GM18508 (cell line): Measurements from ENCODE around the gene ISG15.
"Not testable (repeated sequence)": the region's sequence is repeated elsewhere in the genome, so short reads cannot be mapped to it uniquely, and the experiment has no call there.

ENCODE experiments used
- ATAC-seq: cut with Tn5 transposase; IDR thresholded peaks from one replicate; pipeline ENCODE4 v1.9.1; 2021; ENCODE audit warnings: moderate number of reproducible peaks; ENCODE audit not compliant: insufficient read depth, unreplicated experiment

The ISG15 gene

DNA sequence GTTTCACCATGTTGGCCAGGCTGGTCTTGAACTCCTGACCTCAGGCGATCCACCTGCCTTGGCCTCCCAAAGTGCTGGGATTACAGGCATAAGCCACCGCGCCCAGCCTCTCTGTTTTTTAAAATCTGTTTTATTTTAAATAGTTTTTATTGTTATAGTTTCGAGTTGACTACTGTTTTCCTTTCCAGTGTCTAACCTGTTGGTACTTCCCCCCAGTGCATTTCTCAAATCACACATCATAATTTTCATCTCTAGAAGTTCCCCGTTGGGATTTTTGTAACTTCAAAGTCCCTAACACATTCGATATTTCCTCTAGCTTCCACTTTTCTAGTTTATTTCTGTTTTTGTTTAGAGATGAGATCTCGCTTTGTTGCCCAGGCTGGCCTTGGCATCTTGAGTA is 20.9 kb upstream of the ISG15 start:
- ATAC-seq: no peak

DNA sequence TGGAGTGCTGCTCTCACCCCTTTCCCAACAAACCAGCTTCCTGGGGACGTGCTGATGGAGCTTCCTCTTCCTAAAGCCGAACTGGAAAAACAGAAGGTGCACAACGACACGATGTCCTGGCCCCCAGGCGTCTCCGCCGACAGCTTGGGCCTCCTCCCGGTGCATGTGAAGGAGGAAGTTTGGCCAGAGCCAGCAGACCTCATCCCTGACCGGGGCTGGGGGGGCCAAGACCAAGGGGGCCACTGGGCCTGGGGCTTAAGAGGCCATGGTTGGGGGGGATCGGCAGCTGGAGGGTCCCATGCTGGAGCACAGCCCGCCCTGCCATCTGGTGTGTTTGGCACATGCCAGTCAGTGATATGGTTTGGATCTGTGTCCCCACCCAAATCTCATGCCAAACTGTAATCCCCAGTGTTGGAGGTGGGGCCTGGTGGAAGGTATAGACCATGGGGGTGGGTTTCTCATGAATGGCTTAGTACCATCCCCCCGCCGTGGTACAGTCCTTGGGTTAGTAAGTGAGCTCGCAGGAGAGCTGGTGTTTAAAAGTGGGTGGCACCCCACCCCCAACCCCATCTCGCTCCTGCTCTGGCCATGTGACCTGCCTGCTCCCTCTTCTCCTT is 19.8 kb upstream of the ISG15 start:
- no peak for ATAC-seq

GRCh38 chr1:994546-994945 is 18.8 kb upstream of the ISG15 start:
- not testable (repeated sequence) for ATAC-seq

- no peak for ATAC-seq
Measured at GRCh38 chr1:995665-996633, 17.3 kb upstream of the ISG15 start.

GRCh38 chr1:996851-997712 is 16.2 kb upstream of the ISG15 start:
- ATAC-seq: no peak

GRCh38 chr1:997713-997992 is 15.6 kb upstream of the ISG15 start:
- ATAC-seq: no peak

GRCh38 chr1:997993-998744 is 15.1 kb upstream of the ISG15 start:
- no peak for ATAC-seq

DNA sequence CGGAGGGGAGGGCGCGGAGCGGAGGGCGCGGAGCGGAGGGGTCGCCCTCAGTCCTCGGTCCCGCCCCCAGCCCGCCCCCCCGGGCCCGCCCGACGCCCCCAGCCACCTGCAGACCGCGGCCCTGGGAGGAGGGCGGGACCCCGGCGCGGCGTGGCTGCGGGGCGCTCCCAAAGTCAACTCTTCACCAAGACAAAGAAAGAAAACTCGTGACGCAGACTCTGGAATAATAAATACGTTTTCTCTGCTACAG is 14.6 kb upstream of the ISG15 start:
- no peak for ATAC-seq

- no peak for ATAC-seq
Measured at GRCh38 chr1:998995-999724, 14.1 kb upstream of the ISG15 start.

GRCh38 chr1:999725-1000356 is 13.5 kb upstream of the ISG15 start, which contains the start of gene HES4:
HES4 (minus strand) TSS chr1:1000097; CDS start chr1:999973, 124 bp downstream.
- ATAC-seq: no peak

DNA sequence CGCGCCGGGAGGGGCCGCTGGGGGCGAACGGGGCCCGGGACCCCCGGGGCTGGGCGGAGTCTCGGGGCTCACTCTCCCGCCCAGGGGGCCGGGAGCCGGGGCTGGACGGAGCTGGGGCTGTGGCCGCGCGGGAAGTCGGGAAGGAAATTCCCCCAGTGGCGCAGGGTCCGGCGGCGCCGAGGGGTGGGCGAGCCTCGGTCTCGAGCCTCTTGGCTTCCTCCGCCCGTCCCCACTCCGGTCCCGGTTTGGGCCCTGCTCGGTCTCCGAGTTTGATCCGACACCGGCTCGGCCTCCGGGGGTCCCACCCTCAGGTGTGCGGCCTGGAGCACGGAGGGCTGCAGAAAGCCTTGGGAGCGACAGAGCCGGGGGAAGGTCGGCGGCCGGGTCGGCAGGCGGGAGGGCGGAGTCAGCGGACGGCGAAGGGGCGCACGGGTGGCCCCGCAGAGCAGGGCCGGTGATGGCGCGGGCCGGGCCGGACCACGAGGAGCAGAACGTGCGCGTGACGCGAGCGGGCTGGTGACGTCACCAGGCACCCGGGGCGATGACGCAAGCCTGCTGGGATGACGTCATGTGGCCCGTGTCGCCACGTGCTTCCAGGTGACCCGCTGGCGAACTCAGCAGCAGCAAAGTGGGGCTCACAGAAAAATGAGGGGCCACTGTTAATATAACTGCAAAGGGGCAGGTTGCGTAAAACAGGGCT is 12.8 kb upstream of the ISG15 start:
- ATAC-seq: no peak

- no peak for ATAC-seq
Measured at GRCh38 chr1:1001057-1001783, 12.1 kb upstream of the ISG15 start.

DNA sequence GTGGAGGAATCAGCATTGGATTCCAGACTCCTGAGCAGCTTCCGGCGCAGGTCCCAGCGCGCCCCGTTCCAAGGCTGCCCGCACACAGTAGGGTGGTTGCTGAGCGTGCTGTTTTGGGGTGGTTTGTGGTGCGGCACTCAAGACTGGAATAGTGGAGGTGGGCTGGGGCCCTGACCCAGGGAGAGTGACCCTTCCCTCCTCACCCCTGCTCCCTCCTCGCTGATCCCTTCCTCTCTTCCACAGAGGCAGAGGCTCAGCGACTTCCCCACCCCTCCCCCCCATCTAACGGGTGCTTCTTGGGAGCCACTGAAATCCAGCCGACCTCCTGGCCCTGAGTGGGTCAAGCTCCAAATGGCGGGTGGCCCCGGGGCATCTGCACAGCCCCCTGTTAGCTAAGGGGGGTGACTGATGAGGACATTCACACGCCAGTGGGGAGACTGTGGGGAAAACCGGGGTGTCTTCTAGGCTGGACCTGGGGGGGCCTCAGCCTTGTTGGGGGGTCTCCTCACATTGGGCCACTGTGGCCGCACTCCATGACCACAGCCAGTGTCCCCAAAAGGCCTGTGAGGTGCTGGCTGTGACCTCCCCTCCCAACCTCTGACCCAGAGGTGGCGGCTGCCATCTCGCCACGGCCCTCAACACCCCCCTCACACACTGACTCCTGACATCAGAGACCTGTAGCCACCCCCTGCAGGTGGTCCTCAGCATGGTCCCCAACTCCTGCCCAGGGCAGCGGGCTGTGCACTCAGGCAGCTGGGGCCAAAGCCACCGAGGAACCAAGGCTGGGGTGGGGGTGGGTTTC is 9.5 kb upstream of the ISG15 start:
- no peak for ATAC-seq

DNA sequence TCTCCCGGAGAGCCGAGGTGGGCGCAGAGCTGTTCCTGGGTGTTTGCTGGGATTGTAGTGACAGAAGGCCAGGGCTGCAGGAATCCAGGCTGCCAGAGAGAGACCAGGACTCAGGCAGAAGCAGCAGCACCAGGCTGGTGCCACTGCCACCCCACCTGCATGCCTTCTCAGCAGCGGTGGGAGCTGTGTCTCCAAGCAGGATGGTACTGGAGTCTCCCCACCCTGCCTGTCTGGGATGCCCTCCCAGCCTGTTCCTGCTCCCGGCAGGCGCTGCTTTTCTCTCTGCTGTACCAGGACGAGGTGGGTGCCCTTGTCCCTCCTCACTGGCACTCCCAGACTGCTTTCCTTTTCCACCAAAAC is 8.9 kb upstream of the ISG15 start:
- no peak for ATAC-seq

DNA sequence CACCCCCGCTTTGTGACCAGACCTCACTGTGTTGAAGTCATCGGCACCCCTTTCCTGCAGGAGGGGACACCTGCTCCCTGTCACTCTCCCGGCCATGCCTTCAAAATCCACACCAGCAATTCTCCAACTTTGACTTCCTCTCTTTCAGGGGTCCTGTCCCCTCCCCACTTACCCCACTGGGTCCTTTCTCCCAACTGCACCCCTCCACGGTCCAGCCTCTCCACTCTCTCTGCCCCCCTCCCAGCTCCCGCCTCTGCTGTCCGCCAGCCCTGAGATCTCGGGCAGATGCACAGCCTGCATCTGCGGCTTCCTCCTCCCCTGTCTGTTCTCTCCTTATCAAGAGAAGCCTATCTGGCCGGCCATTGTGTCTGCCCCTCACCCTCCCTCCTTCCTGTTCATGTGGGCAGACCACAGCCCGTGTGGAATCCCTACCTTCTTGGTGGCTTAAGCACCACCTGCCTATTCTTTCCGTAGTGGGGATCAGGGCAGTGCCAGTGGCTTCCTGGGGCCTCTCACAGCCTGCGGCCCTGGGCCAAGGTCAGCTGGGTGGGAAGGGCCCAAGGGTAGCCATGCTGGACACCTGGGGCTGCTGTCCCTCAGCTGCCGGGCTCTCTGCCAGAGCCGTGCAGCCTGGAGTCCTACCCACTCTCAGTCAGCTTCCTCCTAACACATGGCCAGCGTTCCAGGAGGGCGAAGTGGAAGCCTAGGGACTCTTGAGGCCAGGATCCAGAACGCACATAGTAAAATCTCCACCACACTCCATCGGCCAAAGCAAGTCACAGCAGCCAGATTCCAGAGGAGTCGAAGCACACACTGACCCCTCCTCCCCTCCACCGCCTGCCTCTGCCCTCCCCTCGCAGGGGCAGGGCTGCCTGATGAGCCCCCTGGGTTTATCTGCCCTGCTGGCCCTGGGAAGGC is 8.3 kb upstream of the ISG15 start:
- ATAC-seq: no peak

- no peak for ATAC-seq
Measured at GRCh38 chr1:1005774-1006304, 7.5 kb upstream of the ISG15 start.
